ENCODE data around the gene ATG4A.

GRCh38 chrX:108203540-108203939 lies 112.0 kb downstream of the ATG4A start:
- TF ChIP-seq CTCF (IDR thresholded peaks at IDR 0.05) (no peak), POLR2A (IDR thresholded peaks at IDR 0.05) (no peak)
